NCI-H146 (cell line): ENCODE data around the gene TM7SF3.

Source experiments
- DNase-seq: peaks from one replicate; lab custom pipeline; 2025; lab: John Stamatoyannopoulos, UW

The TM7SF3 gene

DNA sequence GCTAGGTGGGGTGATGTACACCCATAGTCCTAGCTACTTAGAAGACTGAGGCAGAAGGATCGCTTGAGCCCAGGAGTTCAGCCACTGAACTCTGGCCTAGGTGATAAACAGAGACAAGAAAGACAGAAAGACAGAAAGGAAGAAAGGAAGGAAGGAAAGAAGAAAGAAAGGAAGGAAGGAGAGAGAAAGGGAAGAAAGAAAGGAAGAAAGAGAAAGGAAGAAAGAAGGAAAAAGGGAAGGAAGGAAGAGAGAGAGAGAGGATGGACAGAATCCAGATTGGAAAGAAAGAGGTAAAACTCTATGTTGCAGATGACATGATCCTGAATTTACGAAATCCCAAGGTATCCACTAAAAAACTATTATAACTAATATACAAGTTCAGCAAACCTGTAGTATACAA is 84.6 kb downstream of the TM7SF3 start:
- no peak for DNase-seq

DNA sequence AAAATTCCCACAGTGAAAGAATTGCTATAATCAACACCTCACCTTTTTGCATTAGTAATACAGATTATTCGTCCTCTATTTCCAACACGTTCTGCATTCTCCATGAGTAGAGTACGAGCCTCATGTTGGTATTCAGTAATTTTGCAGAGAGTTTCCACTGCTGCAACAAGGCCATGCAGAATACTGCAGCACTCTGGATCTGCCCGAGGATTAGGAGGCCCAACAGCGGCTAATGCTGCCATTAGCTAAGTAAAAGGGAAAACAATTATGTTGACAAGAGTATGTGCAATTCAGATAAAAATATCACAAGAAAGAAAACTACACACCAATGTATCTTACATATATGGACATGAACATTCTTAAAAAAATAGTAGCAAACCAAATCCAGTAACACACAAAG is 85.5 kb downstream of the TM7SF3 start:
- DNase-seq: no peak
